ENCODE results near the gene PTPRN2. TPM values are rescaled to one million over a fixed set of nuclear protein-coding genes. Genes with fewer than 3 reads are reported as not detected.

PTPRN2 gene
- total and polyA plus RNA-seq, 2 of the 8 experiments (the other 6 are each of a cell fraction or from before 2014, with no cell fraction given) = 2.6 to 4.5 TPM

GRCh38 chr7:157497744-157498651 is 1089.6 kb downstream of the PTPRN2 start (continued):
- TF ChIP-seq CTBP2 (IDR thresholded peaks at IDR 0.05; ENCODE audit: borderline replicate concordance, insufficient read depth, insufficient read length, low read length) (no peak), CBX8 (IDR thresholded peaks at IDR 0.05; ENCODE audit: borderline replicate concordance, low read depth, low read length) (no peak)

Data from H1 (cell line).